Brain microvascular endothelial cell (primary cell): Measurements from ENCODE around the gene VAPA.

ENCODE experiments used
- DNase-seq: peaks from one replicate; pipeline ENCODE4 v3.0.0-alpha.2; 2020
- H3K27ac ChIP-seq: fragments of 250-450 bp; sonication (Bioruptor Pico); 2 replicates; pipeline ENCODE4 v1.5.1; 2020; ENCODE audit warnings: mild to moderate bottlenecking, moderate library complexity
- H3K27me3 ChIP-seq: fragments of 250-450 bp; sonication (Bioruptor Pico); replicated peaks from 2 replicates; pipeline ENCODE4 v1.5.1; 2020; ENCODE audit warnings: mild to moderate bottlenecking
- H3K36me3 ChIP-seq: fragments of 250-450 bp; sonication (Bioruptor Pico); replicated peaks from 2 replicates; pipeline ENCODE4 v1.5.1; 2020; ENCODE audit warnings: mild to moderate bottlenecking
- H3K4me3 ChIP-seq: 2 replicates; pipeline ENCODE4 v1.5.1; 2011; ENCODE audit warnings: low read depth, mild to moderate bottlenecking, control low read depth, low read length, moderate library complexity
- in situ Hi-C: cut with HindIII; loops from 2 replicates; pipeline ENCODE4 v1.10.0; 2017; ENCODE audit warnings: low sequenced_read_pairs, low pct_ligation_motif_present
- TF ChIP-seq, protein P1 (sequence below): IDR thresholded peaks from 2 replicates; pipeline ENCODE4 v1.5.1; 2011; ENCODE audit warnings: low read depth, mild to moderate bottlenecking, moderate library complexity, low read length, control low read depth, inconsistent platforms; ENCODE audit errors: missing control alignments

VAPA gene

DNA sequence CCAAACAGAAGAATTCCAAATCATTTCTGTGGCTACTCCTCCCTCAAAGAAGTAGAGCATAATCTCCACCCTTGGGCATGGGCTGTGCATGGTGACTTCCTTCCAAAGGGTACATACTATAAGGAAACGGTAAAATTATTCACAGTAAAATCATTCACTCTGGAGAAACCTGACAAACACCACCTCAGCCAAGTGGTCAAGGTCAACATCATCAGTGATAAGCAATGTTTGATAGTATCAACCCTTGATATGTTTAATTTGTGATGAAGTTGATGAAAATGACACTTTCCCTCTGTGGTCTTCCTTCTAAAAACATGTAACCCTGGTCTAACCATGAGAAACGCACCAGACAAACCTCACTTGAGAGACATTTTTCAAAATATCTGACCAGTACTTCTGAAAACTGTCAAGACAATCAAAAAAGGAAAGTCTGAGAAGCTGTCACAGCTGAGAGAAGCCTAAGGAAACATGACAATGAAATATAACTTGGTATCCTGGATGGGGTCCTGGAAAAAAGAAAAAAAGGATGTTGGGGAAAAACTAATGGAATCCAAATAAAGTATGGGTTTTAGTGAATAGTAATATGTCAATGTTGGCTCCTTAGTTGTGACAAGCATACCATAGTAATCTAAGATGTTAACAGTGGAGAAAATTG lies 37.5 kb upstream of the VAPA start:
- Histone ChIP-seq H3K36me3 (no peaks in the 10 kb centered on the region), H3K27me3 (no peaks in the 10 kb centered on the region), H3K27ac (peak overlapping the region; percentile 72), H3K4me3 (no peak overlapping the region)
- no peak for DNase-seq
- TF ChIP-seq, protein P1, sequence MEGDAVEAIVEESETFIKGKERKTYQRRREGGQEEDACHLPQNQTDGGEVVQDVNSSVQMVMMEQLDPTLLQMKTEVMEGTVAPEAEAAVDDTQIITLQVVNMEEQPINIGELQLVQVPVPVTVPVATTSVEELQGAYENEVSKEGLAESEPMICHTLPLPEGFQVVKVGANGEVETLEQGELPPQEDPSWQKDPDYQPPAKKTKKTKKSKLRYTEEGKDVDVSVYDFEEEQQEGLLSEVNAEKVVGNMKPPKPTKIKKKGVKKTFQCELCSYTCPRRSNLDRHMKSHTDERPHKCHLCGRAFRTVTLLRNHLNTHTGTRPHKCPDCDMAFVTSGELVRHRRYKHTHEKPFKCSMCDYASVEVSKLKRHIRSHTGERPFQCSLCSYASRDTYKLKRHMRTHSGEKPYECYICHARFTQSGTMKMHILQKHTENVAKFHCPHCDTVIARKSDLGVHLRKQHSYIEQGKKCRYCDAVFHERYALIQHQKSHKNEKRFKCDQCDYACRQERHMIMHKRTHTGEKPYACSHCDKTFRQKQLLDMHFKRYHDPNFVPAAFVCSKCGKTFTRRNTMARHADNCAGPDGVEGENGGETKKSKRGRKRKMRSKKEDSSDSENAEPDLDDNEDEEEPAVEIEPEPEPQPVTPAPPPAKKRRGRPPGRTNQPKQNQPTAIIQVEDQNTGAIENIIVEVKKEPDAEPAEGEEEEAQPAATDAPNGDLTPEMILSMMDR: no peak
- in situ Hi-C loops: no loop called here

DNA sequence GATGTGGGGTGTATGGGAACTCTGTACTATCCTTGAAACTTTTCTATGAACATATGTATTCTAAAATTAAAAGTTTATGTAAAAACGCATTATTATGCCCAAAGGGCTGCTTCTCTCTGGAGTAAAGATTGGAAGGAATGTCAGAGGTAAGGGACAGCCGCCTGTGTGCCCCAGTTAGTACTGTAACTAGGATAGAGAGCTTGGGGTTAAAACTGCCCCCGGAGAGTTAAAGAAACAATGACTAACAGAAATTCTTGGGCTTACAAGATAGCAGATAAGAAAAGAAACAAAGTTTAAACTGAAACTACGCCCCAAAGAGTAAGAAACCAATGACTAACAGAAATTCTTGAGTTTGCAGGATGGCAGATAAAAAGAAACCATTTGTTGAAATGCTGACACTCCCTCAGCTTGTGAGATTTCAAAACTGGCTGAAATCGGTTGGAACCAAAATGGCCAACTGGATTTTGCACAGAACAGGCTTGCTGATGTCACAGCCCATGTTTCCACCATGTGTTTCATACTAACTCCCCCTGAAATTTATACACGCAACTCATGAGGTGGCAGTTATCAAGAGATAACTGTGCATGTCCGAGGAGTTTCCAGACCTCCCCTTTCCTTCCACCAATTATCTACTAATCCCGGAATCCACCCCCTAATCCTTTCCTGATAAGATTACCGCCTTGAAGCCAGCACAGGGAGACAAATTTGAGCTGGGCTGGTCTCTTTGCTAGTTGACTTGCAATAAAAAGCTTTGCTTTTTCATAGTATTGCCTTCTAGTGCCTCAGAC lies 36.8 kb upstream of the VAPA start:
- in situ Hi-C loops: no loop called here
- TF ChIP-seq, protein P1: no peak
- peak; percentile 92 for DNase-seq
- Histone ChIP-seq H3K36me3 (no peaks in the 10 kb centered on the region), H3K27me3 (no peaks in the 10 kb centered on the region), H3K27ac (peak overlapping the region; percentile 72), H3K4me3 (peak overlapping the region; percentile 48)

DNA sequence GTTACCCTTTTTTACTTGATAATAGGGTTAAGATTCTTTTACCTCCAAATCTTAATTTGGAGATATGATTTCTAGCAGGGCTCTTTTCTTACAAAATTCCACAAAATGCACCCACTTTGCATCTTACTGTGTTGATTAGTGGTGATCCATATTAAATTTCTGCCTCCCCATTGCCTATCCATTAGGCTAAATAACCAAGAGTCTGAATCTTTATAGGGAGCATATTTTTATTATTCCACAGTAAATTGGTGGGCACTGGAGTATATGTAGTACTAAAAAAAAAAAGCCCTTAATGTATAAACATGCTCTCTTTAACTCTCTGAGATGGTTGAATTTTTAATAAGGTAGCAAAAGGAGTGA lies 36.2 kb upstream of the VAPA start:
- in situ Hi-C loops: no loop called here
- peak overlapping the region; percentile 72 for H3K27ac ChIP-seq

DNA sequence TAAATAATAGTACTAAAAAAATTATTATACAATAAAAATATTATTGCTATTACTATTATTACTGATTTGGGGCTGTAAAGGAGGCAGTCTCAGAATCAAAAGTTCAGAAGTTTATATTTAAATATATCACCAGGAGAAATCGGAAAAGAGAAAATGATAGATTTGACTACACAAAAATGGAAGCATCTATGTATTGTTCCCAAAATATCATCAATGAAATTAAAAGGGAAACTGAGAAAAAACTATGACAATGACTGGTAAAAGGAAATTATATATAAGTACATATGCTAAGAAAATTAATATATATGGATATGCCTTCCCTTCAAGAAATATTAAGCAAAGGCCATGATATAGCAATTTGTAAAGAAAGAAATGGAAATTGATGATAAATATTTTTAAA lies 35.7 kb upstream of the VAPA start:
- in situ Hi-C loops: no loop called here
- no peak for DNase-seq
- TF ChIP-seq, protein P1: no peak
- Histone ChIP-seq H3K27ac (peak overlapping the region; percentile 72), H3K4me3 (no peak overlapping the region), H3K36me3 (no peaks in the 10 kb centered on the region), H3K27me3 (no peaks in the 10 kb centered on the region)

More for the DNA sequence above, 36.2 kb upstream of the VAPA start:
- TF ChIP-seq, protein P1: no peak
- no peak for DNase-seq
- Histone ChIP-seq H3K4me3 (peak overlapping the region; percentile 48), H3K36me3 (no peaks in the 10 kb centered on the region), H3K27me3 (no peaks in the 10 kb centered on the region)

DNA sequence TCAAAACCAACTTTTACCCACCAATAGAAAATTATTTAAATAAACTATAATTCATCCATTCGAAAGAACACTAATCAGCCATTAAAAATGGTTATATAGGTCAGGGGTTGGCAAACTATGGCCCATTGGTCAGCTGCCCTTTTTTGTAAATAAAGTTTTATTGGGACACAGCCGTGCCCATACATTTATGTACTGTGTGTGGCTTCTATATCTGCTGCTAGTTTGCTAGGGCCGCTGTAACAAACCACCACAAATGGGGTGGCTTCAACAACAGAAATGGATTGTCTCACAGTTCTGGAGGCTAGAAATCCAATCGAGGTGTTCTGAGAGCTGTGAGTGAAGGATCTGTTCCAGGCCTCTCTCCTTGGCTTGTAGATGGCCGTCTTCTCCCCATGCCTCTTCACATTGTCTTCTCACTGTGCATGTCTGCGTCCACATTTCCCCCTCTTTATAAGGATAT lies 35.0 kb upstream of the VAPA start:
- DNase-seq: no peak
- in situ Hi-C loops: no loop called here
- Histone ChIP-seq H3K27me3 (no peaks in the 10 kb centered on the region), H3K27ac (no peak overlapping the region), H3K36me3 (no peaks in the 10 kb centered on the region), H3K4me3 (no peak overlapping the region)
- TF ChIP-seq, protein P1: no peak
